ENCODE data around the gene SLX9. TPM values are rescaled to one million over a fixed set of nuclear protein-coding genes. Genes with fewer than 3 reads are reported as not detected.
A peak's percentile ranks its signal among the peaks of the same experiment; 100 is the strongest.

Gene SLX9
- total RNA-seq, 4 donors from 2014 or later, result 8.1 to 46.0 (median 16.6) TPM

- intact Hi-C loops (cut with DNase I; ENCODE audit: low total_unique reads) (no loop called here), in situ Hi-C loops (cut with MboI; ENCODE audit: low pct_ligation_motif_present in 1 of 4, low pct_unique_long_range_greater_than_20kb in 1 of 4, low sequenced_read_pairs in 3 of 4) (no loop called here)
- no peak for DNase-seq
- Histone ChIP-seq H3K9me3 (no peaks in the 10 kb centered on the region), H3K27me3 (no peaks in the 10 kb centered on the region), H3K36me3 (no peaks in the 10 kb centered on the region), H3K27ac (no peak overlapping the region), H3K4me1 (peaks cover 0 to 10% (median 7%) of the 10 kb centered on the region in 4 donors), H3K4me3 (no peak overlapping the region)
- TF ChIP-seq EP300 (IDR thresholded peaks at IDR 0.05; ENCODE audit: low read depth), result no peak
- TF ChIP-seq CTCF (IDR thresholded peaks at IDR 0.05), result no peak
- TF ChIP-seq POLR2AphosphoS5 (IDR thresholded peaks at IDR 0.05), result no peak
- no peak for TF ChIP-seq POLR2A (IDR thresholded peaks at IDR 0.05)
- 90 to 95% methylated on average over 2 to 12 of the region's 14 CpGs for WGBS, 2 donors (ENCODE audit: low coverage in 1 of 2)
Observed at GRCh38 chr21:44904141-44904923, 35.5 kb upstream of the SLX9 start.

DNA sequence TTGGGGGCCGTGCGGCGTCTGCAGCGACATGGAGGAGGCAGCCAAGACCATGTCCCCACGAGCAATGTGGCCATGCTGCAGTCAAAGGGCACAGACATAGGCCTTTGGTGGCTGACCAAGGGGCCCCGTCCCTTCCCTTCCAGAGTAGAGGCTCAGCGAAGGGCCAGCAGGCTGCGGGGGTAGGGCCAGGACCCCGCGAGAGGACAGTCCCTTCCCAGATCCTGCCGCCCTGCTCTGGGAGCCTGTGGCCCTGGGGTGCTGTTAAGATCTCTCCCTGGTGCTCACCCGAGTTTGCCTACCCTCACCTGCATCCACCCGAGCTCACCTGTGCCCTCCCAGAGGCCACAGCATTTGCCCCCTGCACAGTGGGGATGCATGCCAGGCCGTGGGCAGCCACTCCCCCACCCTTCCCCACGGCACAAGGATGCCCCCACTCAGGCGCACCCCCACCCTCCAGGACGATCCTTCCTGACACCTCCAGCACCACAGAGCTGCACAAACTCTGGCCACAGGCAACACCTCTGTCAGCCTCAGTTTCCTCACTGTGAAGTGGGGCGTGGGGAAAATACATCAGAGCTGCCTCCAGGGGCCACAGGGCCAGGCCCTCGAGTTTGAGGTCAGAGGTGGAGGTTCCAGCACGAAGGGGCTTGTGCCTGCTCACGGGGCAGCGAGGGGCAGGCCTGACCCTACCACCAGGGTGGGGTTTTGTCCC, 34.7 kb upstream of the SLX9 start:
- TF ChIP-seq POLR2A (IDR thresholded peaks at IDR 0.05) (no peak), CTCF (IDR thresholded peaks at IDR 0.05) (no peak), EP300 (IDR thresholded peaks at IDR 0.05; ENCODE audit: low read depth) (no peak), POLR2AphosphoS5 (IDR thresholded peaks at IDR 0.05) (no peak)
- WGBS, 2 donors (ENCODE audit: low coverage in 1 of 2), result 91% methylated on average over 22 of the region's 22 CpGs; no CpG with 5 or more reads in 1 of the 2 donors
- intact Hi-C loops (cut with DNase I; ENCODE audit: low total_unique reads) (no loop called here), in situ Hi-C loops (cut with MboI; ENCODE audit: low pct_ligation_motif_present in 1 of 4, low pct_unique_long_range_greater_than_20kb in 1 of 4, low sequenced_read_pairs in 3 of 4) (no loop called here)
- DNase-seq, result no peak
- Histone ChIP-seq H3K36me3 (no peaks in the 10 kb centered on the region), H3K27me3 (no peaks in the 10 kb centered on the region), H3K4me3 (no peak overlapping the region), H3K27ac (no peak overlapping the region), H3K4me1 (peaks cover 0 to 13% (median 7%) of the 10 kb centered on the region in 4 donors), H3K9me3 (no peaks in the 10 kb centered on the region)

DNA sequence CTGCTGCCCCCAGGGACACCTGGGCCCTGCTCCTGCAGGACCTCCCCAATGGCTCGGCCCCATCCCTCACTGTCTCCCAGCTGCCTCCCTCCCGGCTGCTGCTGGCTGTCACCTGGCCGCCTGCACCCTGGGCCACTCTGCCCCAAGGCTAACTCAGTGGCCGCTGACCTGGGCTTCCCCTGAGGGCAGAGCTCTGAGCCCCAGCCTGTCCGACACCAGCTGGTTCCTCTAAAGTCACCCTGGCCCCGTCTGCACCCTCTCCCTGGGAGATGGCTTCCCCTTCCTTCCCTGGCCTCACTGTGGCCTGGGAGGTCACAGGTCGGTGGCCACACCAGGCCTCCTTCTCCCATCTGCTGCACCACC, 34.1 kb upstream of the SLX9 start:
- no peak overlapping the region for H3K4me3 ChIP-seq
- WGBS, 2 donors (ENCODE audit: low coverage in 1 of 2), result 60 to 79% methylated on average over 1 to 7 of the region's 7 CpGs
- peaks cover 2 to 18% (median 9%) of the 10 kb centered on the region in 4 donors for H3K4me1 ChIP-seq
- H3K36me3 ChIP-seq, result no peaks in the 10 kb centered on the region
- H3K9me3 ChIP-seq, result no peaks in the 10 kb centered on the region
- DNase-seq, result no peak
- TF ChIP-seq EP300 (IDR thresholded peaks at IDR 0.05; ENCODE audit: low read depth), result no peak
- TF ChIP-seq CTCF (IDR thresholded peaks at IDR 0.05), result no peak
- TF ChIP-seq POLR2A (IDR thresholded peaks at IDR 0.05), result no peak
- TF ChIP-seq POLR2AphosphoS5 (IDR thresholded peaks at IDR 0.05), result no peak
- H3K27me3 ChIP-seq, result no peaks in the 10 kb centered on the region
- in situ Hi-C loops (cut with MboI; ENCODE audit: low pct_ligation_motif_present in 1 of 4, low pct_unique_long_range_greater_than_20kb in 1 of 4, low sequenced_read_pairs in 3 of 4) (no loop called here), intact Hi-C loops (cut with DNase I; ENCODE audit: low total_unique reads) (no loop called here)
- no peak overlapping the region for H3K27ac ChIP-seq

DNA sequence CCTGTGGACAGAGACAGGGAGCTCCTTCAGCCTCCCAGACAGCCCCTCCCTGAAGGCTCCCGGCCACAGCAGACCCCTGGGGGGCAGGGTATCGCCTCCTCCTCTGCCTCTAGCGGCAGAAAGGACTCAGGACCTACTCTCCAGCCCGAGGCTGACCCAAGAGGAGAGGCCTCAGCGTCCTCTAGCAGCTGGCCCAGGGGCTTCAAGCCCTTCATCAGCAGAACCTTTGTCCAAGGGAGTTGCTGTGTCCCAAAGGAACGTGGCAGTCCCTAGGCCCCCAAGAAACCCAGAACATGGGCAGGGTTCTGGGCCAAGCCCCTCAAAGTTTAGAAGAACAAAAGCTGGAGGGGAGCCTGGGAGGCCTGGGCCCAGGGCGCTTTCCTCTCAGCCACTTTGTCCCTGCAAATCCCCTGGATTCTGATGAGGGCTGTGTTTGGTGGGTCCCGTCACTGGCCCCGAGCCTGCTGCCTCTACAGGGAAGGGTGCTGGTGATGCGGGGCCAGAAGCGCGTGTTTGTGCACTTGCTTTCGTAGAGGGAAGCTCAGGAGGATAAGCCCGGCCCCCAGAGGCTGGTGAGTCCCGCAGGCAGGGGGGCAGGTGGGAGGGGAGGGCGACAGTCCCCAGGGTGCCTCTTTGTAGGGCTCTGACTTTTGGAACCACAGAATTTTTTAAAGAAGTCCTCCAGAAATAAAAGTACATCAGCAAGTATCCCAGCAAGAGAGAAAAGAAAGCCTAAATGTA, 32.4 kb upstream of the SLX9 start:
- Histone ChIP-seq H3K36me3 (no peaks in the 10 kb centered on the region), H3K4me1 (peaks cover 10 to 35% (median 25%) of the 10 kb centered on the region in 4 donors), H3K4me3 (no peak overlapping the region), H3K27ac (peak overlapping the region; percentile 15 to 82 (median 46)), H3K27me3 (no peaks in the 10 kb centered on the region), H3K9me3 (no peaks in the 10 kb centered on the region)
- DNase-seq, result no peak
- in situ Hi-C loops (cut with MboI; ENCODE audit: low pct_ligation_motif_present in 1 of 4, low pct_unique_long_range_greater_than_20kb in 1 of 4, low sequenced_read_pairs in 3 of 4) (no loop called here), intact Hi-C loops (cut with DNase I; ENCODE audit: low total_unique reads) (no loop called here)
- 61 to 64% methylated on average over 2 to 16 of the region's 16 CpGs for WGBS, 2 donors (ENCODE audit: low coverage in 1 of 2)
- no peak for TF ChIP-seq POLR2A (IDR thresholded peaks at IDR 0.05)
- TF ChIP-seq CTCF (IDR thresholded peaks at IDR 0.05), result no peak

Measured in transverse colon (tissue), 4 donors.